ENCODE data around the gene JADE1. TPM values are rescaled to one million over a fixed set of nuclear protein-coding genes. Genes with fewer than 3 reads are reported as not detected.

JADE1 gene
- total and polyA plus RNA-seq, 9 of the 15 experiments (the other 6 are each of a cell fraction or from before 2014, with no cell fraction given): 8.3 to 37.9 (median 24.4) TPM

GRCh38 chr4:128811571-128812441, 2.3 kb downstream of the JADE1 start (continued):
- TF ChIP-seq NR3C1 (CRISPR knock-in tag; IDR thresholded peaks at IDR 0.05) (no peak), FOXK2 (conservative IDR thresholded peaks at IDR 0.05 in 1 of 2, IDR thresholded peaks at IDR 0.05 in 1 of 2; ENCODE audit: low read depth in 2 of 2) (peak; percentile 45 to 51; a peak in 2 of 4 replicates), RBM22 (IDR thresholded peaks at IDR 0.05; ENCODE audit: low read depth, low read length, poor library complexity, severe bottlenecking) (no peak), TCF7 (IDR thresholded peaks at IDR 0.05; ENCODE audit: borderline replicate concordance) (no peak), UBTF (IDR thresholded peaks at IDR 0.05; ENCODE audit: borderline replicate concordance in 1 of 2, low read depth in 2 of 2, low read length in 2 of 2) (peak; percentile 82 to 83; a peak in 3 of 4 replicates), ZNF57 (CRISPR knock-in tag; IDR thresholded peaks at IDR 0.05) (no peak), SMARCB1 (IDR thresholded peaks at IDR 0.05; ENCODE audit: insufficient read length, low read depth) (no peak), SUPT5H (IDR thresholded peaks at IDR 0.05) (peak; percentile 60), ETS2 (tag; IDR thresholded peaks at IDR 0.05; ENCODE audit: borderline replicate concordance, poor library complexity, severe bottlenecking) (no peak), ZNF384 (IDR thresholded peaks at IDR 0.05; ENCODE audit: low read depth, low read length) (no peak), CCNT2 (IDR thresholded peaks at IDR 0.05; ENCODE audit: borderline replicate concordance, extremely low read depth, insufficient read length, low read depth, low read length) (peak; percentile 88), KLF16 (IDR thresholded peaks at IDR 0.05) (no peak), MEF2D (tag; conservative IDR thresholded peaks at IDR 0.05; ENCODE audit: low read depth) (no peak), HDAC6 (IDR thresholded peaks at IDR 0.05; ENCODE audit: low read depth, low read length) (no peak), ATF3 (IDR thresholded peaks at IDR 0.05) (peak; percentile 60), ATF3 (CRISPR knock-in tag; conservative IDR thresholded peaks at IDR 0.05) (0 out of 2 replicates have a peak, but pooled peaks have one; percentile 44), SNRNP70 (optimal IDR thresholded peaks at IDR 0.05; ENCODE audit: low read depth, low read length) (no peak), CREB3L1 (IDR thresholded peaks at IDR 0.05; ENCODE audit: borderline replicate concordance, low read depth) (no peak), SIX5 (IDR thresholded peaks at IDR 0.05; ENCODE audit: borderline replicate concordance in 1 of 2, insufficient read depth in 1 of 2, low read depth in 1 of 2, low read length in 2 of 2) (no peak), TSC22D4 (tag; IDR thresholded peaks at IDR 0.05) (no peak), RBM34 (IDR thresholded peaks at IDR 0.05; ENCODE audit: borderline replicate concordance, insufficient read depth, low read length) (no peak), HOXB6 (CRISPR knock-in tag; IDR thresholded peaks at IDR 0.05; ENCODE audit: borderline replicate concordance) (no peak), ZNF408 (CRISPR knock-in tag; IDR thresholded peaks at IDR 0.05; ENCODE audit: low read depth) (no peak)

Data from K562 (cell line).